SU-DHL-6 (cell line): Measurements from ENCODE around the gene ENAM.

ENCODE experiments used
- H2AFZ ChIP-seq: fragments of 200-600 bp; sonication (generic); 2 replicates; pipeline ENCODE4 v1.6.1; 2014; ENCODE audit warnings: low read depth, mild to moderate bottlenecking, moderate library complexity, mixed read lengths, antibody characterized with exemption, low read length; ENCODE audit not compliant: severe bottlenecking
- H3F3A ChIP-seq: fragments of 200-600 bp; shearing (Covaris generic); 2 replicates; pipeline ENCODE4 v1.6.0; 2016; ENCODE audit warnings: antibody characterized with exemption, mild to moderate bottlenecking; ENCODE audit not compliant: insufficient read depth
- H3K27ac ChIP-seq: fragments of 200-600 bp; sonication (generic); 2 replicates; pipeline ENCODE4 v1.5.1; 2016; ENCODE audit warnings: low read depth, mild to moderate bottlenecking, low read length, moderate library complexity, mixed read lengths
- H3K27me3 ChIP-seq: fragments of 200-600 bp; sonication (generic), shearing (Covaris generic); 2 replicates; pipeline ENCODE4 v1.6.0; 2014; ENCODE audit warnings: mild to moderate bottlenecking, low read length
- H3K36me3 ChIP-seq: fragments of 200-600 bp; sonication (generic); 2 replicates; pipeline ENCODE4 v1.6.1; 2014; ENCODE audit warnings: mild to moderate bottlenecking, low read length, mixed read lengths
- H3K4me2 ChIP-seq: fragments of 300-600, 200-600 bp; shearing (Covaris generic), sonication (generic); 2 replicates; pipeline ENCODE4 v1.6.0; 2014; ENCODE audit warnings: low read length, low read depth, mild to moderate bottlenecking; ENCODE audit not compliant: poor library complexity, severe bottlenecking
- H3K4me3 ChIP-seq: fragments of 200-600 bp; sonication (generic); 2 replicates; pipeline ENCODE4 v1.5.1; 2014; ENCODE audit warnings: antibody characterized with exemption, low read length, mild to moderate bottlenecking, mixed read lengths; ENCODE audit not compliant: insufficient read depth, poor library complexity, severe bottlenecking
- H3K79me2 ChIP-seq: fragments of 200-600 bp; sonication (generic); 2 replicates; pipeline ENCODE4 v1.6.1; 2014; ENCODE audit warnings: mild to moderate bottlenecking, low read length, moderate library complexity; ENCODE audit not compliant: insufficient read depth
- H3K9ac ChIP-seq: fragments of 200-600 bp; sonication (generic); 2 replicates; pipeline ENCODE4 v1.7.0; 2014; ENCODE audit warnings: mild to moderate bottlenecking, low read length
- H3K9me2 ChIP-seq: fragments of 200-600 bp; sonication (generic); replicated peaks from 2 replicates; pipeline ENCODE4 v1.6.1; 2014; ENCODE audit warnings: low read length; ENCODE audit not compliant: insufficient read depth
- H3K9me3 ChIP-seq: fragments of 200-600 bp; sonication (generic); 2 replicates; pipeline ENCODE4 v1.6.1; 2014; ENCODE audit warnings: low read length, mixed read lengths; ENCODE audit not compliant: insufficient read depth
- H4K20me1 ChIP-seq: fragments of 200-600 bp; sonication (generic); 2 replicates; pipeline ENCODE4 v1.6.1; 2014; ENCODE audit warnings: low read depth, mild to moderate bottlenecking, antibody characterized with exemption, low read length, moderate library complexity, mixed read lengths
- EZH2phosphoT487 ChIP-seq: fragments of 200-600 bp; sonication (generic), shearing (Covaris generic); conservative IDR thresholded peaks from 2 replicates; pipeline ENCODE4 v1.6.1; 2018; ENCODE audit warnings: mild to moderate bottlenecking, antibody characterized with exemption, low read length, moderate library complexity, mixed read lengths
- TF ChIP-seq, protein P1 (sequence below): fragments of 200-600 bp; sonication (generic); IDR thresholded peaks from one replicate; pipeline ENCODE4 v1.5.1; 2017; ENCODE audit warnings: antibody characterized with exemption, mild to moderate bottlenecking, low read length, moderate library complexity; ENCODE audit not compliant: insufficient read depth, poor library complexity, severe bottlenecking

Gene ENAM, protein sequence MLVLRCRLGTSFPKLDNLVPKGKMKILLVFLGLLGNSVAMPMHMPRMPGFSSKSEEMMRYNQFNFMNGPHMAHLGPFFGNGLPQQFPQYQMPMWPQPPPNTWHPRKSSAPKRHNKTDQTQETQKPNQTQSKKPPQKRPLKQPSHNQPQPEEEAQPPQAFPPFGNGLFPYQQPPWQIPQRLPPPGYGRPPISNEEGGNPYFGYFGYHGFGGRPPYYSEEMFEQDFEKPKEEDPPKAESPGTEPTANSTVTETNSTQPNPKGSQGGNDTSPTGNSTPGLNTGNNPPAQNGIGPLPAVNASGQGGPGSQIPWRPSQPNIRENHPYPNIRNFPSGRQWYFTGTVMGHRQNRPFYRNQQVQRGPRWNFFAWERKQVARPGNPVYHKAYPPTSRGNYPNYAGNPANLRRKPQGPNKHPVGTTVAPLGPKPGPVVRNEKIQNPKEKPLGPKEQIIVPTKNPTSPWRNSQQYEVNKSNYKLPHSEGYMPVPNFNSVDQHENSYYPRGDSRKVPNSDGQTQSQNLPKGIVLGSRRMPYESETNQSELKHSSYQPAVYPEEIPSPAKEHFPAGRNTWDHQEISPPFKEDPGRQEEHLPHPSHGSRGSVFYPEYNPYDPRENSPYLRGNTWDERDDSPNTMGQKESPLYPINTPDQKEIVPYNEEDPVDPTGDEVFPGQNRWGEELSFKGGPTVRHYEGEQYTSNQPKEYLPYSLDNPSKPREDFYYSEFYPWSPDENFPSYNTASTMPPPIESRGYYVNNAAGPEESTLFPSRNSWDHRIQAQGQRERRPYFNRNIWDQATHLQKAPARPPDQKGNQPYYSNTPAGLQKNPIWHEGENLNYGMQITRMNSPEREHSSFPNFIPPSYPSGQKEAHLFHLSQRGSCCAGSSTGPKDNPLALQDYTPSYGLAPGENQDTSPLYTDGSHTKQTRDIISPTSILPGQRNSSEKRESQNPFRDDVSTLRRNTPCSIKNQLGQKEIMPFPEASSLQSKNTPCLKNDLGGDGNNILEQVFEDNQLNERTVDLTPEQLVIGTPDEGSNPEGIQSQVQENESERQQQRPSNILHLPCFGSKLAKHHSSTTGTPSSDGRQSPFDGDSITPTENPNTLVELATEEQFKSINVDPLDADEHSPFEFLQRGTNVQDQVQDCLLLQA

GRCh38 chr4:70628444-70628843, at the start of gene ENAM:
Gene ENAM (plus strand): TSS chr4:70628744. CDS start chr4:70629501, 757 bp downstream.
- TF ChIP-seq EZH2phosphoT487 = no peak
- TF ChIP-seq, protein P1, sequence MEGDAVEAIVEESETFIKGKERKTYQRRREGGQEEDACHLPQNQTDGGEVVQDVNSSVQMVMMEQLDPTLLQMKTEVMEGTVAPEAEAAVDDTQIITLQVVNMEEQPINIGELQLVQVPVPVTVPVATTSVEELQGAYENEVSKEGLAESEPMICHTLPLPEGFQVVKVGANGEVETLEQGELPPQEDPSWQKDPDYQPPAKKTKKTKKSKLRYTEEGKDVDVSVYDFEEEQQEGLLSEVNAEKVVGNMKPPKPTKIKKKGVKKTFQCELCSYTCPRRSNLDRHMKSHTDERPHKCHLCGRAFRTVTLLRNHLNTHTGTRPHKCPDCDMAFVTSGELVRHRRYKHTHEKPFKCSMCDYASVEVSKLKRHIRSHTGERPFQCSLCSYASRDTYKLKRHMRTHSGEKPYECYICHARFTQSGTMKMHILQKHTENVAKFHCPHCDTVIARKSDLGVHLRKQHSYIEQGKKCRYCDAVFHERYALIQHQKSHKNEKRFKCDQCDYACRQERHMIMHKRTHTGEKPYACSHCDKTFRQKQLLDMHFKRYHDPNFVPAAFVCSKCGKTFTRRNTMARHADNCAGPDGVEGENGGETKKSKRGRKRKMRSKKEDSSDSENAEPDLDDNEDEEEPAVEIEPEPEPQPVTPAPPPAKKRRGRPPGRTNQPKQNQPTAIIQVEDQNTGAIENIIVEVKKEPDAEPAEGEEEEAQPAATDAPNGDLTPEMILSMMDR = no peak
- no peak within 1 kb of the TSS for H3K4me3 ChIP-seq
- H3K27ac ChIP-seq = no peak within 1 kb of the TSS
- H3K79me2 ChIP-seq = no peaks in the 10 kb centered on the region
- H3K36me3 ChIP-seq = no peaks in the 10 kb centered on the region
- no peak within 1 kb of the TSS for H3K9ac ChIP-seq
- no peaks in the 10 kb centered on the region for H3K9me2 ChIP-seq
- H3F3A ChIP-seq = no peaks in the 10 kb centered on the region; the same call in 1 of the 2 replicates
- no peaks in the 10 kb centered on the region for H3K9me3 ChIP-seq
- no peak within 1 kb of the TSS for H3K4me2 ChIP-seq
- H2AFZ ChIP-seq = no peak within 1 kb of the TSS
- H3K27me3 ChIP-seq = no peaks in the 10 kb centered on the region
- H4K20me1 ChIP-seq = no peaks in the 10 kb centered on the region

DNA sequence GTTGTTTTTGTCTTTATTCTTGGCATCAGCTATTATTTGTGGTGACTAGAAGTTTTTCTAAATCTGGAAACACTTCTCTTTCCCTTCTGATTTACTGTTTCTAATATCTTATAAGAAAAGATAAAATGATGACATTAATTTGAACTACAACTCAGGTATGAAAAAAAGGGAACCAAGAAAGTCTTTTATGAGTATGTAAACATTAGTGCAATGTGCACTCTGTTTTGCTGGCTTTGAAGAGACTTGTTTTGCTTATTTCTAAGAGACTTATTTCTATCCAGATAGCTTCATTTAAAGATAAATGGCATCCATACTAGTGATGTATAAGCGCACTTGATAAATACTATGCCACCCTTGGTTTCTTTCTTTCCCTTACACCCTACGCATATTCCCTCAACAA, 46.6 kb upstream of the ENAM start:
- Histone ChIP-seq H3K4me3 (no peak overlapping the region), H3F3A (no peaks in the 10 kb centered on the region), H4K20me1 (no peaks in the 10 kb centered on the region), H2AFZ (no peak overlapping the region), H3K27me3 (no peaks in the 10 kb centered on the region), H3K9me2 (no peaks in the 10 kb centered on the region), H3K36me3 (no peaks in the 10 kb centered on the region), H3K27ac (no peak overlapping the region), H3K79me2 (no peaks in the 10 kb centered on the region), H3K4me2 (no peak overlapping the region), H3K9ac (no peak overlapping the region), H3K9me3 (no peaks in the 10 kb centered on the region)
- TF ChIP-seq, protein P1 = no peak
- TF ChIP-seq EZH2phosphoT487 = no peak

- no peaks in the 10 kb centered on the region for H3K36me3 ChIP-seq
- H3K27me3 ChIP-seq = no peaks in the 10 kb centered on the region
- no peaks in the 10 kb centered on the region for H3K9me3 ChIP-seq
- no peaks in the 10 kb centered on the region for H3K79me2 ChIP-seq
- H3K4me3 ChIP-seq = no peak overlapping the region
- TF ChIP-seq, protein P1 = no peak
- no peak for TF ChIP-seq EZH2phosphoT487
- H3K9ac ChIP-seq = no peak overlapping the region
- no peaks in the 10 kb centered on the region for H3F3A ChIP-seq
- H3K4me2 ChIP-seq = no peak overlapping the region
- no peaks in the 10 kb centered on the region for H4K20me1 ChIP-seq
- no peaks in the 10 kb centered on the region for H3K9me2 ChIP-seq
- no peak overlapping the region for H3K27ac ChIP-seq
- no peak overlapping the region for H2AFZ ChIP-seq
Observed at GRCh38 chr4:70583952-70584834, 44.4 kb upstream of the ENAM start.
